HG02642 (cell line): ENCODE results near the gene HEATR5A.
A peak's percentile ranks its signal among the peaks of the same experiment; 100 is the strongest.

Experiments used
- ATAC-seq: cut with Tn5 transposase; IDR thresholded peaks from one replicate; pipeline ENCODE4 v1.9.1; 2021; ENCODE audit warnings: mild to moderate bottlenecking; ENCODE audit not compliant: unreplicated experiment, poor library complexity

HEATR5A gene

DNA sequence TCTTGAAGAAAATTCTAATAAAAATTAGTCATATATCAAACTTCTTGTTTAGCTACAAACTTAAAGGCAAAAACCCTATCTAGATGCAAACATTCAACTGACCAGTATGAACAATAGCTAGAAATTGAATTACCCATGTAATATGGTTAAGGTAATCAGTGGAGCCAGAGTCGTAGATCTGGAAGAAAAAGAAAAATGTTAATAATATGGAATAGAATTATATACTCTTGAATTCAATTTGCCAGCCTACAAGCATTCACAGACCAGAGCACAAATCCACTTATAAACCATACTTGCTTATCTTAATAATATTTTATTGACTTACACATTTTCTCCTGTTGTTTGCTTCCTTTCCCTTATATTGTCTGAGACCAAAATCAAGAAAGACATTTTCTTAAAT, 7.7 kb upstream of the HEATR5A start:
- no peak for ATAC-seq

DNA sequence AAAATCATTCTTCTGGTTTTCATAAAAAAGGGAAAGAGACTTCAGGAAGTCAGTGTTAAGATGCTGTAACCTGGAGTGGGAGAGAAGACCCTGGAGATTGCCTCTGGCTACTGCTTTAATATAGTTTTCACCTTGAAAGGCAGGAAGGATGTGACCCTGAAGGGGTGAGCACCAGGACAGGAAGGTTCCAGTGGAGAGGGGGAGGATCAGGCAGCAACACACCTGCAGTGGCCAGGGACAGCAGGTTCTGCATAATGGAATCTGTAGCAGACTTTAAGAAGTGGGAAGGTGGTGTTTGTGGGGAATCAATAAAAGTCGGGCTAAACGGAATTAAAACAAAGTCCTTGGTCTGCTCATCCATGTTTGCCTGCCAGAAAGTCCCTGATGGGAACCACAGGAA, 6.3 kb upstream of the HEATR5A start:
- no peak for ATAC-seq

DNA sequence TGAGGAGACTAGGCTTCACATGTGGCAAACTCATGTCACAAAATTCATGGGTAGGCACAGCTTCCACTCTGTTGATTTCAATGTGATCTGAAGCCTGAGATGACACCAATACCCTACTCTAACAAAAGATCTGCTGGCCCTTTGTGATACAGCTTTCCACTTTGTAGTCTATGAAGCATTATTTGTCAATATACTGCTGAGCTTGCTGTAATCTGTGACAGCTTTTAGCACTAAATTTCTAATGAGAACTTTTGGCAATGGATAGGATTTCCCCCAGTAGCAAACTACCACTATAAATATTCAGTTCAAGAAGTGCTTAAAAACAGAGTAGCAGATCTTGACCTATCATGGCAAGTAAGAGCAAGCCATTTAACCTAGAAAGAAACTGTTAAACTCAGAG, 5.6 kb upstream of the HEATR5A start:
- no peak for ATAC-seq

DNA sequence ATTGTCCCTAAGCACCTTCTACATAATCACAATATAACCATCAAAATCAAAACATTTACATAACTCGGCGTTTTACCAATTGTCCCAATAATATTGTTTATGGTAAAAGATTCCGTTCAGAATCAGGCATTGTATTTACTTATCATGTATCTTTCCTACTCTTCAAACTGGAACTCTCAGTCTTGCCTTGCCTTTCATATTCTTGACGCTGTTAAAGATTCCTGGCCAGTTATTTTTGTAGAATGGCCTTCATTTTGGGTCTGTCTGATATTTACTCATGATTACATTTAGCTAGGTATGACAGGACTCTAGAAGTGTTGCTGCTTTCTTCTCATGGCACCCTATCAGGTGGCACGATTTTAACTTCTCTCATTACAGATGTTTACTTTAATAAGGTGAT, 850 bp upstream of the HEATR5A start:
- no peak for ATAC-seq

DNA sequence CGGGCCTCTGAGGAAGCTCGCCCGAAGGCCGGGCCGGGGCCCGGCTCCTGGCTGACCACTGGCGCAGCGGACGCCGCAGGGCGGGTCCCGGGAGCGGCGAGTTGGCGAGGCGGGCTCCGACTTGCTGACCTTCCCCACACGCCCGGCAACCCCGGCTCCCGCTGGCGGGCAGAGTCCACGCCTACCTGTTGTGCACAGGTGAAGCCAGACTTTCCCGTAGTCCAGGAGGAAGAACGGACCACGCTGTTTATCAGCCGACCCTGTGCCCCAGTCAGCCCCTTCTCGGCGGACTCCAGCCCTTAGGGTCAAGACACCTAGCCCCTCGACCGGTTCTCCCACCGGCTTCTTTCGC, 407 bp downstream of the HEATR5A start:
- peak; percentile 29 for ATAC-seq

DNA sequence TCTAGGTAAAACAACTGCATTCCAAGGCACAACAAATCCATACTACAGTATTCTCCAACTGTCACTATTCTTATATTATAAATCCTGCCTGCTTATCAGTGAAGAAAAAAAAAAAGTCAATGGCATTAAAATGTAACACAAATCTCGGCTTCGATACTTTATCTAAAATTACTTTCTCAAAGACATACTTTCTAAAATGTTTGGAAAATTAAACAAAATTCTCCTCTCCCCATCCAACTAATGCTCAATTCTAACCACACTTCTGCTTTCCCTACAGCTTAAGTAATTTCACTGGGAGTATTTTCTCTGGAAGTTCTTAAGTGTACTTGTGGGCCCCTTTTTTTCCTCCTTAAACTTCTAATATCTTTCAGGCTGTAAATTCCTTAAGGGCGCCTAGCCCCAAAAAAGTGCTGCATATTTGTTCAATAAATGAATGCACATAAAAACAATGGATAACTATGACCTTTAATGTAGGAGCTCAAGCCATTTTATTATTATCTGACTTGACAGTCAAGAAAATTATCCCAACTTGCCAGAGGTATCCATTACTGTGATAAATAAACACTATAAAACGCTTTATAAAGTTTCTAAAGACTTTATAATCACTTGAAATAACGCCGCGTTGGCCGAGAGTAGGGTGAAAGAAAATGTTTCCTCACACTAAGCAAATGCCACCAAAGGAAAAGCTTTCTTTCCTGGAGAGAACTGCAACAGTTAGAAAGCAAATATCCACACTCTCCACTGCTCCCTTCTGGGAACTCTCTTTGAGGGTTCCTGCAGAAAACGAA, 977 bp downstream of the HEATR5A start:
- ATAC-seq, result no peak

DNA sequence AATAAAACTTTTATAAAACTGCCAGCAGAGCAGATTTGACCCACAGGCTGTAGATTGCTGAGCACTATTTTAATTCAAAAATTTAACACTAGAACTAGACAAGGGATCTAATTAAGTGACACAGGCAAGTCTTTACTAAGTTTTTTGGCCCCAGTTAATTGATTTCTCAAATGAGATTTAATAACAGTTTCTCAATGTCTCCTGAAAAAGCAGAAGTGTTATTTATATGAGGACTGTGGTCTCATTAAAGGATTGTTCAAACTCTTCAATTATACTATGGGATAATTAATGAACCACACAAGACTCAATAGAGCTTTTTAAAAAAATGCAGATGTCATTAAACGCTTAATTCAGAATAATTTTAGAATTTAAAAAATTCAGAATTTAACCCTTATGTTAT, 1.9 kb downstream of the HEATR5A start:
- no peak for ATAC-seq

DNA sequence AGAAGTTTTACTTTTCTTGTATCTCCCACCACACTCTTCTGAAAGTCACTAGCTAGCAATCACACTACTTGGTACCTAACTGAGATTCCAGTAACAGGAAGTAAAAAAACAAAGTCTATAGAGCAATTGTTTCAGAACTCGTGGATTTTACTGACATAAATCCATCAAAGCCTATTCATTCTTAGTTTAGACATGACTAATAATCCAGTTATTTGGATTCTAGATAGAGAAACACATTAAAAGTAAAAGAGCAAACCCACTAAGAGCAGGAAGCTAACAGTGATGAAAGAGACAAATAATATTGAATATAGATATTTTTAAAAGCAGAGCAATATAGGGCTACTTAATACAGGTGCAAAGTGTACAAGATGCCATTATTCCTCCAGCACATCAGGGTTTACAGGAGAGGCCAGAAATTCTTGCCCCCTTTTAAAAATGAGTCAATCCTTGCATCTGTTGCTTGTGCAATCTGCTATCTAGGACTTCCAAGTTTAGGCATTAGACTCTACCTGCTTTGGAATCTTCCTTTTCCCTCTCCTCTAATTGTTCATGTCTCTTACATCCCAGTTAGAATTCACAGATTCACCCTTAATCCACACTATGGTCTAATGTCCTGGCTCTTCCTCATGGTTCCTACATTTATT, 6.0 kb downstream of the HEATR5A start:
- no peak for ATAC-seq

DNA sequence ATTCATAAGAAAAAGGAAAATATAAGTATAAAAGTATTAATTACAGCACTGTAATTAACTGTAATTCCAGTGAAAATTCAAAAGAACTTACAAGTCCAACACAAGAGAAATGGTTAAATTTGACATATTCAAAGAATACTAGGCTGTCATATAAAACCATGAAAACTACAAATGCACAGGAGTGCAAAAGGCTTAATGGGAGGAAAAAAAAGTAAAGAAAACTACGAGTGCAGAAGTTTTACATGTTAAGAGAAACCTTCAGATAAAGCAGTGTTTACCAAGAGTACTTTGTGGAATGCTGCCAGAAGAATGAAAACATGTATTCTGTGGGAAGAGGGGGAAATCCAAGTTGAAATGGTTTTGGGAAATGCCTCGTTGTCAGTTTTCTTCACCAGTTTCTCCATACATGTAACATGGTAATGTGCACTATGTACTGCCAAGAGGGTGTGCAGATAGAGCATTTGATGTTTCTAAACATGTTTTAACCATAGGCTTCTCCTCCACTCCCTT, 9.1 kb downstream of the HEATR5A start:
- ATAC-seq, result no peak

DNA sequence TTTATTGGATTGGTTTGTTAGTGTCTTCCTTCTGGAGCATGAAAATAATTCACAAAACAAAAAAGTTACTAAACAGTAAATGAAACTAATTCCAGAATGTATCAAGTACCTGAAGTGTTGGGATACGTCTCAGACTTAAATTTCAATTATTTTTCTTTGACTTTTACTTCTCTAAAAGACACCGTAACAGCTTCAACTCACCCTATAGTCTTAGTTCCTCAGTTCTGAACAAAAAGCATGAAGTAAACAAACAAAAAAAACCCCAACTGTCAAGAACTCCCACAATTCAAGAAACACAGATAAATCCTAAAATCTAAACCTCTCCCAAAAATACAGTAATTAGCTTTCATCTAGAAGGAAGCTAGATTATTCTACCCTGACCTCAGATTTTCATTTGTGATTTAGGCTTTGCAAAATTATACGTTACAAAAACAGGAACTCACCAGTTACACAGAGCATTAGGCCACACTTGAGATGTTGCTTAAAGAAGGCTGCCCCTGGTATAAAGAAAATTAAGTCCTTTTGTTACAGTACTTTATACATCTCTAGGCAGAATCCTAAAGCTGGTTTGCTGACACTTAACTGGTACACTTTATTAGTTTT, 10.2 kb downstream of the HEATR5A start:
- ATAC-seq, result no peak

DNA sequence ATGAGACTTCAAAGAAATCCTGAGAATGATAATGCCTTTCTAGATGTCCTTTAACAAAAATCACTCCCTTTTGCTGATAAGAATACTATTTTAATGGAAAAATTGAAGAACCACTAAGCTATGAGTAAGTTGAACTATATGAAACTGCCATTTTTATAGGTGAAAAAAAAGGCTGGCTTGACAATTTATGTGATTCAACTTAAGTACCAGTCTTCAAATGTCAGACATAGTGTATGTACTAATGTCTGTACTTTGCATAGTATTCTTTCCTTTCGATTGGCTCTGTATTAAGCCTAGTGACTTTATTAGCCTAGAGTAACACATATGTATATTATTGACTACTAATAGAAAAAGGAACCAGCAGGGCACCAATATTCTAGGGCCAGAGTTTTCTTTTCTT, 11.9 kb downstream of the HEATR5A start:
- ATAC-seq, result no peak

DNA sequence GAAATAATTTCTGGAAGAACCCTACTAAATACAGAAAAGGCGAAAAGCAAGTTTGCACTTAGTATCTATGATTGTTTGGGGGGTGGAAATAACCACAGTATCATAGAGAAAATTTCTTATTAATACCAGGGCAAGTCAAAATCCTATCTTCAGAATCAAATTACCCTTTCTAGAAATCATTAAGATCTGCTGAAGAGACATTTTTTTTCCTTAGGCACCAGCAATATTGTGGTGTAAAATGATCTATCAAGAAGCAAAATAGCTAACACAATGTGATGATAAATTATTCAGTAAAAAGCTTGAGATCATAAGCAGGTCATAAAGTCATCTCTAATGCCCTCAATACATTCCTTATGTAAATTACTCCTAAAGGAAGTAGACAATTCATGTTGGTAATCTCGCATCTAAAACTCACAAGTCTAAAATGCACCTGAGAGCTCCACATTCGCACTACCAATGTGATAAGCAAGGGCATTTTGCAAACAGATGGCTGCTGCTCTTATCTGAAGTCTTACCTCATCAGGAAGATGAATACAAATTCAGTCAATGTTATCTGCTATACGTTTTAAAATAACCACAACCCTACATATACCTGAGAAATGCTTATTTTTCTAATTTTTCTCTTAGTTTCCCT, 14.6 kb downstream of the HEATR5A start:
- no peak for ATAC-seq

DNA sequence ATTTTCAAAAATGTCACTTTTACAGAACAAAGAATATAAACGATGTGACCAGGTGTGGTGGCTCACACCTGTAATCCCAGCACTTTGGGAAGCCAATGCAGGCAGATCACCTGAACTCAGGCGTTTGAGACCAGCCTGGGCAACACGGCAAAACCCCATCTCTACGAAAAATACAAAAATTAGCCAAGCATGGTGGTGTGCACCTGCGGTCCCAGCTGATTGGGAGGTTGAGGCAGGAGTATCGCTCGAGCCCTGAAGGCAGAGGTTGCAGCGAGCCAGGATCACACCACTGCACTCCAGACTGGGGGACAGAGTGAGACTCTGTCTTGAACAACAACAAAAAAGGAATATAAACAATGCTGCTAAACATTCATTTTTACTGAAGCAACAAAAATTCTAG, 15.2 kb downstream of the HEATR5A start:
- ATAC-seq, result no peak

DNA sequence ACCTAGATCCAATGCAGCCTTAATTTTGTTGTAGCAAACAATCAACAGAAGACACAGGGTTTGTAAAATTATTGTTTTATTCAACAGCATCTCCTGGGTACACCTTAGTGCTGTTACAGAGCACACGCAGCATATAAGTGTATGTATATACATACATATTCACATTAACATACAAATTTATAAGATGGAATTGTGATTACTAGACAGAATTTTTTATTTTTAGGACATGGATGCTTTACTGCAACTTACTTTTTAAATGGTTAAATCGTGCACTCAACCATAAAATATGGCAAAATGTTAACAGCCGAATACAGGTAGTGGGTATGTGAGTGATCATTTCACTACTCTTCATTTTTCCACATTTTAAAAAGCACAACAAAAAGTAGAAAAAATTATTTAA, 16.6 kb downstream of the HEATR5A start:
- no peak for ATAC-seq

DNA sequence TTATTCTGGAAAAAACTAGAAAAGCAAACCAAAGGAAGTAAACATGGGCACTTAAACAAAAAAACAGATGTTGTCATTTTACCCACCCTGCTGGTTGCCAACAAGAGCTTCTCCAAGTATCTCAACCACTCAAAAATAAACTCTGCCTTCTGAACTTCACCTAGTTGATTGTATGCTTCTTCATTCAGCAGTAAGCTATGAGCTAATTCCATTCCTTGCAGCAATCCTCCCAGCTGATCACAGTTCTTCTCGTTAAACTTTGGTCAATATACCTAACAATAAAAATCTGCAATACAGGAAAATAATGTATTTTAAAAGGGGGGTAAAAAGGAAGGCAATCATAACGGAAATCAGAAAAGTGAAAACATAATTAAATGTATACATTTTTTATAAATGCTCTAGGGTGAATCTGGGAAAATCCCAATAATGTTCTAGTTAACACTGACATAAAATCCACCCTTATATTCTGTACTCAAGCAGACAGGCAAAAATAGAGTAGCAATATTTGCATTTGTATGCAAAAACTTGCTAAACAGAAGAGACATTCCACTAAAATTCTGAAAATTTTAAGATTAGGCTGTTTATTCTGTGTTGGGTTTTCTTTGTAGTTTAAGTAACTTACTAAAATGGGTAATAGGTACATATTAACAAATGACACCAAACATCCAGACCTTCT, 17.4 kb downstream of the HEATR5A start:
- ATAC-seq, result no peak

DNA sequence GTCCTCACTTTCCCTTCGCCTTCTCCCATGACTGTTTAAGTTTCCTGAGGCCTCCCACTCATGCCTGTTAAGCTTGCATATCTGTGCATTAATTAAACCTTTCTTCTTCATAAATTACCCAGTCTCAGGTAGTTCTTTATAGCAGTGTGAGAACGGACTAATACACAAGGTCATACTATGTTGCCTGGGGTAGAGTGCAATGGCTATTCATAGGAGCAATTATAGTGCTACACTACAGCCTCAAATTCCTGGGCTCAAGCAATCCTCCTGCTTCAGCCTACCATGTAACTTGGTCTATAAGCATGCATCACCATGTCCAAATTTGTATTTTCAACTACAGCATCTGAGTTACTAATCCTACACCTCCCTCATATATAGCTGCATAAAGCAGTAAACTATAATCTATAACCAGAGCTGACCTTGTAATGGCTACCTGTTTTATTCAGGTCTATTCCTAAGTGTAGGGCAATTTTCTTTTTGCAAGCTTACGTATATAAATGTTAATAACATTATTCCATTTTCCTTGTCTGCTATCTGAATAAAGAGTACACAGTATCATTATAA, 18.9 kb downstream of the HEATR5A start:
- ATAC-seq, result no peak

DNA sequence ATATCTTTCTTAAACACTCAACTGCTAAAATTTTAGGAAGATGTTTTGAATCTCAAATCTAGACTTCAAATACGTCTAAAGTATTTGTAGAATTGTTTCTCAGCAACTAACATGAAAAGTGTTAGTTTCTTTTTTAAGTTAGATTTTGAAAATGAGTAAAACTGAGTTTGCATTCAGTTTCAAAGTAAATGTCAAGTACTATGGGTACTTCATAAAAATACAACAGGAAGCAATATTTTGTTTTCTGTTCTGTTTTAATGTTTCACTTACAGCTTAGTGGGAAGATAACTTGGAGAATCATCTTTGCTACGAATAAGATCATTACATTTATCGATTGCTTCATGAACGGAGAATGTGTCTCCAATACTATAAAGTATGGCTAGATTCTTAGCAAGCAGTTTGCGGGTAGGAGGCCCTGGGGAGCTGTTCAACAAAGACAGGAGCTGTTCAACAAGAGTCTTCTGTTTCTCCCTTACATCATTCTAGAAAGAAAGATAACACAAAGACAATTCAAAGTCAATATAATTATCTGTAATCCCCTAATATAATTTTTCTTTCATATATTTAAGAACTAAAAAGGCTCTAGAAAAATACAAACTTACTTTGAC, 20.2 kb downstream of the HEATR5A start:
- ATAC-seq, result no peak

DNA sequence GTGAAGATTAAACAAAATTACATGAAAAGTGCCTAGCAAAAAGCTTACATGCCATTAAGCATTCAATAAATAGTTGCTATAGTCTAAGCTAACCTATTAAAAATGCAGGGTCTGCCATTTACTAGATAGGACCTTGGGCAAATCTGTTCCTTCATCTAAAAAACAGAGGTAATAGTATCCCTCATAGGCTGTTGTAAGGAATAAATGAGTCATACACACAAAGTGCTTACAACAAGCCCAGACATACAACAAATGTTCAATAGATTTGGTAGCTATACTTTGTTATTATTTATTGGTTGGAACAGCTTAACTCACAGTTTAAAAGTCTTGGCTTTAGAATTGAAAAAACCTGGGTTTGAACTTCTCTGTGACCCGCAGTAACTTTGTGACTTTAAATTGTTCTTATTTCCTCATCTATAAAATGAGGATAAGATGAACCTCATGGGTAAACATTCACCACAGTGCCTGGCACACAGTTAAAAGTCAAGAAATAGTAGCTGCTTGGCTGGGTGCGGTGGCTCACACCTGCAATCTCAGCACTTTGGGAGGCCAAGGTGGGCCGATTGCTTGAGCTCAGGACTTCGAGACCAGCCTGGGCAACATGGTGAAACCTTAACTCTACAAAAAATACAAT, 24.7 kb downstream of the HEATR5A start:
- no peak for ATAC-seq

DNA sequence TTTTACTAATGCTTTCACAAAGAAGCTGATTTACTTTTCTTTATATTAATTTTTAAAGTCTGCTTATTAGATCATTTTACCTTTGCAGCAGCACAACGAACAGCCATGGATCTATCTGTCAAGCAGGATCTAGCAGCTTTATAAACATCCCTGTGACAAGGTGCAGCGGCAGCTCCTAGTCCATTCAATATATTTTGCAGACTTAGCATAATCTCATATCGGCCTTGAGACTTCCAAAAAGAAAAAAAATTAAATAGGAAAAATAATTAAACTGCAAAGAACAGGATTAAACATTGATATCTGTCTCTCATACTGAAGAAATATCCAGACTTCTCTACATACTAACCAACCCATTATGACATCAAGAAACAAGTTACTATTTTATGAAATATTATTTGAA, 25.2 kb downstream of the HEATR5A start:
- ATAC-seq, result no peak
